Fibroblast of skin of left quadriceps (primary cell): ENCODE data around the gene ETV7.

ENCODE experiments used
- DNase-seq, 2 experiments: peaks; one replicate each; pipeline ENCODE4 v3.0.0-alpha.2; 2013; ENCODE audit warnings: low read depth in 2 of 2

ETV7 gene

GRCh38 chr6:36323062-36323461, 64.4 kb downstream of the ETV7 start:
- DNase-seq = no peak

GRCh38 chr6:36322591-36322990, 64.9 kb downstream of the ETV7 start:
- no peak for DNase-seq

GRCh38 chr6:36320475-36320874, 67.0 kb downstream of the ETV7 start:
- no peak for DNase-seq

GRCh38 chr6:36319821-36320220, 67.6 kb downstream of the ETV7 start:
- no peak for DNase-seq

GRCh38 chr6:36319436-36319762, 68.1 kb downstream of the ETV7 start:
- no peak for DNase-seq

- DNase-seq = no peak
These were observed 68.6 kb downstream of the ETV7 start for GRCh38 chr6:36318690-36319435.

- DNase-seq = no peak
These were observed 69.8 kb downstream of the ETV7 start for GRCh38 chr6:36317623-36318022.
